GM12873 (cell line): ENCODE data around the gene USP46.

Experiments
- TF ChIP-seq, protein P1 (sequence below): IDR thresholded peaks from 2 replicates; pipeline ENCODE4 v1.5.1; 2012; ENCODE audit warnings: low read depth, mild to moderate bottlenecking, moderate library complexity, low read length, control low read depth; ENCODE audit not compliant: insufficient read depth; ENCODE audit errors: missing control alignments

USP46 gene

GRCh38 chr4:52611030-52611555 is 48.0 kb downstream of the USP46 start:
- TF ChIP-seq, protein P1, sequence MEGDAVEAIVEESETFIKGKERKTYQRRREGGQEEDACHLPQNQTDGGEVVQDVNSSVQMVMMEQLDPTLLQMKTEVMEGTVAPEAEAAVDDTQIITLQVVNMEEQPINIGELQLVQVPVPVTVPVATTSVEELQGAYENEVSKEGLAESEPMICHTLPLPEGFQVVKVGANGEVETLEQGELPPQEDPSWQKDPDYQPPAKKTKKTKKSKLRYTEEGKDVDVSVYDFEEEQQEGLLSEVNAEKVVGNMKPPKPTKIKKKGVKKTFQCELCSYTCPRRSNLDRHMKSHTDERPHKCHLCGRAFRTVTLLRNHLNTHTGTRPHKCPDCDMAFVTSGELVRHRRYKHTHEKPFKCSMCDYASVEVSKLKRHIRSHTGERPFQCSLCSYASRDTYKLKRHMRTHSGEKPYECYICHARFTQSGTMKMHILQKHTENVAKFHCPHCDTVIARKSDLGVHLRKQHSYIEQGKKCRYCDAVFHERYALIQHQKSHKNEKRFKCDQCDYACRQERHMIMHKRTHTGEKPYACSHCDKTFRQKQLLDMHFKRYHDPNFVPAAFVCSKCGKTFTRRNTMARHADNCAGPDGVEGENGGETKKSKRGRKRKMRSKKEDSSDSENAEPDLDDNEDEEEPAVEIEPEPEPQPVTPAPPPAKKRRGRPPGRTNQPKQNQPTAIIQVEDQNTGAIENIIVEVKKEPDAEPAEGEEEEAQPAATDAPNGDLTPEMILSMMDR: no peak

DNA sequence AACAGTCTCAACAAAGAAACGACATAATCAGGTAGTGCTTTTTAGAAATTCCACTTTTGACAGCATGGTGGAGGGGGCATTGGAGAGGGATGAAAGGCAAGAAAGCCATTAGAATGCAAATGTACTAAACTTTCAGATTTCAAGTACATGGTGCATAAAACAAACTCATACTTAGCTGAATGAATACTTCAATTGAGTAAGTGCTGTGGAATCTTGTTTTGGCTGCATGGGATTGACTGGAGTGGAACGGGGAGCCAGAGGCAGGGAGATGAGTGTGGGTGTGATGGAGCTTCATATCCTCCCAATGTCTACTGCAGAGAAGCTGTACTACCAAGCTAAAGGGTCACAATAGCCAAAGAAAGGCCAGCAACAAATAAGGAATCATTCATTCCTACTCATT is 52.4 kb downstream of the USP46 start:
- TF ChIP-seq, protein P1: no peak

- TF ChIP-seq, protein P1: no peak
These were observed 53.1 kb downstream of the USP46 start for GRCh38 chr4:52606040-52606439.

DNA sequence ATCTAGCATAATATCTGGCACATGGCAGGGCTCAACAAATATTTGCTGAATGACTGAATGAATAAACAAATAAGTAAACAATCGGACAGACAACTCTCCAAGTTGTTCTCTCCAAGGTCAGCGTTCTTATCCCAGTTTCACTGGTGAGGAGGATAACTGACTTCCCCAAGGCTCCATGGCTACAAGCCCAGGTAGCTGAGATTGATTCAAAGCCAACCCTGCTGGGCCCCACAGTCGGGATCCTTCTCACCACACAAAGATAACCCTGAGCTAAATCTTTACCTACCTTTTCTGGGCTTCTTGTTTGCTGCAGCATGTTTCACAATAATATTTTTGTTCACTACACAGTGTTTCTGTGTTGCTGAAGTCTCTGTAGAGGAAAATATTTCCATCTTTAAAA is 54.9 kb downstream of the USP46 start:
- TF ChIP-seq, protein P1: no peak

DNA sequence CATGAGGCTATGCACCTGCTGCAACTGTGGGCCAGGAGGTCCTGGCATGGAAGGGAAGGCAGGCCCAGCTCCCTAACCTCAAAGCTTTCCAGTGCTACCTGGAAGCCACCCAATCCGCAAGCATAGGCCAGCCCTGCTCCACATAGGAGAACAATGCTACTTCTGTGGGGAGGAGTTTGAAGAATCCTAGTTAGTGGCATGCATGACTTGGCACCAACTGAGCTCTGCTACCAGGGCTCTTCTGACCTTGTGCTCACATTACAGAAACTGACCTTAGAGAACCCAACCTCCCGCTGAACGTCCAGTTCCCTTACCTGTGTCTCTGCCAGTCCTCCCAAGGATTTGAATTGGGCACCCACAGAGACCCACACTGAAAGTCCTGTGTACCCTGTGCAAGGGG is 58.8 kb downstream of the USP46 start:
- TF ChIP-seq, protein P1: no peak

DNA sequence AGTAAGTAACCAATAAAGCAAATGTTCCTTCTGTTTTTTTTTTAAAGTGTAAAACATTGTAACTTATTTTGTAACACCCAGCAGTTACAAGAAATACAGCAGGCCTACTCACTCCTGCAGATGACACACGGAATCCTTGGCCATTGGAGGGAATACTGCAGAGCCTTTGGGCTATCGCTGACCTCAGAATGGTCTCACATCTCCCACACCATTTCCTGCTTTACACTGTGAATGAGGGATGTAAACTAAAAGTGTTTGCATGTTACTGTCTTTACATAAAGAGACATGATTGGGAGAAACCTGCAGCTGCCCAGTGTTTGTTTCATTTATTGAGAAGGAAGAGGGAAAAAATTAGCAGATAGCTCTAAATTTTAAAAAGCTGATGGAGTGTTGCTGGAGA is 64.1 kb downstream of the USP46 start:
- TF ChIP-seq, protein P1: no peak

DNA sequence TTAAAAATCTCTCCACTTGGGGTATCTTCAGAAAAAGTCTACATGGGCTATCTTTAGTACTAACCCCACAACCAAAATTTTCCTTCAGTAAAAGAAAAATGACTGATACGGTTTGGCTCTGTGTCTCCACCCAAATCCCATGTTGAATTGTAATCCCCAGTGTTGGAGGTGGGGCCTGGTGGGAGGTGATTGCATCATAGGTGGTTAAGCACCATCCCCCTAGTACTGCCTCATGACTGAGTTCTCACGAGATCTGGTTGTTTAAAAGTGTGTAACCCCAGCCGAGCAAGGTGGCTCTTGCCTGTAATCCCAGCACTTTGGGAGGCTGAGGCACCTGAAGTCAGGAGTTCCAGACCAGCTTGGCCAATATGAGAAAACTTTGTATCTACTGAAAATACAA is 66.8 kb downstream of the USP46 start:
- TF ChIP-seq, protein P1: no peak
